Measurements from ENCODE around the gene DGAT2.

Gene DGAT2

DNA sequence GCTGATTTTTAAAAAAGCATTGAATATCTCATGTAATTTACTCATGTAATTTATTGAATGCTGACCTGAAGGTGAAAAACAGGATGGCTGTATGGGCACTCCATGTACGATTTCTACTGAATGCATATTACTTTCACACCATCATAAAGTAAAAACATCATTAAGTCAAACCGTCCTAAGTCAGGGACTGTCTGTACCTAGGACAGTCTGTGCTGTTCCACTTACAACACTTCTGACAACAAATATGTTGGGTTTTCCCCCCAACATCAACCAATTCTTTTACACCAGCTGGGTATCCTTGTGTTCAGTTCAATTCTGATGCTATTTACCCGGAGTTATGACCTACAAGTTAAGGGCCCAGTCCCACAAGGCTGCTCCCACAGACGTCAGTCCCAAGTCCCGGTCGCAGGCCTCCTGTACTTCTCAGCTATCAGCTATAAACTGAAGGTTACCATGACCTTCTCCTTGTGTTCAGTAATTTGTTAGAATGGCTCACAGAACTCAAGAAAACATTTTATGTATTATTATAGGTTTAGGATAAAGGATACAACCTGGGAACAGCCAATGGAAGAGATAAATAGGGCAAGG lies 63.4 kb downstream of the DGAT2 start:
- no peak for DNase-seq (ENCODE audit: low spot score)
- TF ChIP-seq, protein P1, sequence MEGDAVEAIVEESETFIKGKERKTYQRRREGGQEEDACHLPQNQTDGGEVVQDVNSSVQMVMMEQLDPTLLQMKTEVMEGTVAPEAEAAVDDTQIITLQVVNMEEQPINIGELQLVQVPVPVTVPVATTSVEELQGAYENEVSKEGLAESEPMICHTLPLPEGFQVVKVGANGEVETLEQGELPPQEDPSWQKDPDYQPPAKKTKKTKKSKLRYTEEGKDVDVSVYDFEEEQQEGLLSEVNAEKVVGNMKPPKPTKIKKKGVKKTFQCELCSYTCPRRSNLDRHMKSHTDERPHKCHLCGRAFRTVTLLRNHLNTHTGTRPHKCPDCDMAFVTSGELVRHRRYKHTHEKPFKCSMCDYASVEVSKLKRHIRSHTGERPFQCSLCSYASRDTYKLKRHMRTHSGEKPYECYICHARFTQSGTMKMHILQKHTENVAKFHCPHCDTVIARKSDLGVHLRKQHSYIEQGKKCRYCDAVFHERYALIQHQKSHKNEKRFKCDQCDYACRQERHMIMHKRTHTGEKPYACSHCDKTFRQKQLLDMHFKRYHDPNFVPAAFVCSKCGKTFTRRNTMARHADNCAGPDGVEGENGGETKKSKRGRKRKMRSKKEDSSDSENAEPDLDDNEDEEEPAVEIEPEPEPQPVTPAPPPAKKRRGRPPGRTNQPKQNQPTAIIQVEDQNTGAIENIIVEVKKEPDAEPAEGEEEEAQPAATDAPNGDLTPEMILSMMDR (IDR thresholded peaks at IDR 0.05; ENCODE audit: extremely low read depth, missing control alignments) = no peak

DNA sequence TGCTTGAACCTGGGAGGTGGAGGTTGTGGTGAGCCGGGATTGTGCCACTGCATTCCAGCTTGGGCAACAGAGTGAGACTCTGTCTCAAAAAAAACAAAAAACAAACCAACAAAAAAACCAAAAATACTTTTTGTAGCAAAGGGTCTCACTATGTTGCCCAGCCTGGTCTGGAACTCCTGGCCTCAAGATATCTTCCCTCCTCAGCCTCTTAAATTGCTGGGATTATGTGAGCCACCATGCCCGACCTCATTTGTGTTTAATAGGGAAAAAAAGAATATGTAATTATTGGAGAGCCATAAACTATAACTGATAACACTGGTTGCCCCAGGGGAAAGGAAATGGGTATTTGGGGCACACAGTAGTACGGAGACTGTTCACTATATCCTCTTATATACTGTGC lies 66.2 kb downstream of the DGAT2 start:
- no peak for DNase-seq (ENCODE audit: low spot score)
- TF ChIP-seq, protein P1 (IDR thresholded peaks at IDR 0.05; ENCODE audit: extremely low read depth, missing control alignments) = no peak

DNA sequence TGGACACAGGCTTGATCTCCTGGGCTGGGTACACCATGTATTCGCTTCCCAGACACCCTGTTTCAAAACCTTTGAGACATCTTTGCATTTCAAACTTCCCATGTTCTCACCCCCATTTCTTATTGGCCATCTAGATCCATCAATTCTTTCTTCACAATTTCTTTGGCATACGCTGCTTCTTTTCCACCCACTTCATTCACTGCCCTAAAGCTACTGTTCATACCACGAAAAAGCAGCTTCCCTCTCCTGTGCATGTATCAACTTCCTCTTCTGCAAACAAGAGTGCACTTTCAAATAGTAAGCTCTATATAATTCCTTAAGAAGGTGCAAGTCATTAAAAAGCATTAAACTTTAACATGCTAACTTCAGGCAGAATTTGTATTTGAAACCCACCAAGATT lies 67.8 kb downstream of the DGAT2 start:
- TF ChIP-seq, protein P1 (IDR thresholded peaks at IDR 0.05; ENCODE audit: extremely low read depth, missing control alignments) = no peak
- DNase-seq (ENCODE audit: low spot score) = no peak

DNA sequence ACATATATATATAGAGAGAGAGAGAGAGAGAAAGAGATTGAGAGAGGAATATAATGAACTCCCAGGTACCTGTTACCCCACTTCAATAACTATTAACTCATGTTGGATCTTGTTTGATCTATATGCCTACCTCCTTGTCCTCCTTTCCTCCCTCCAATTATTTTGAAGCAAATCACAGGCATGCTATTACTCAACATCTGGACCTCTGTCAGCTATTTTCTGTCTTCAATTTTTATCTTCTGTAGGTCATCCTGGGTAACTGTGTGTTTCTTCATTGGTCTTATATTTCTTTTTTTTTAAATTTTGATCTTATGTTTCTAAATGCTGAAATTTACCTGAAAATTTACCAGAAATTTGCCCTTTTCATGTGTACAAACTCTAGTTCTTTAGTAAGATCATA lies 71.3 kb downstream of the DGAT2 start:
- DNase-seq (ENCODE audit: low spot score) = no peak

DNA sequence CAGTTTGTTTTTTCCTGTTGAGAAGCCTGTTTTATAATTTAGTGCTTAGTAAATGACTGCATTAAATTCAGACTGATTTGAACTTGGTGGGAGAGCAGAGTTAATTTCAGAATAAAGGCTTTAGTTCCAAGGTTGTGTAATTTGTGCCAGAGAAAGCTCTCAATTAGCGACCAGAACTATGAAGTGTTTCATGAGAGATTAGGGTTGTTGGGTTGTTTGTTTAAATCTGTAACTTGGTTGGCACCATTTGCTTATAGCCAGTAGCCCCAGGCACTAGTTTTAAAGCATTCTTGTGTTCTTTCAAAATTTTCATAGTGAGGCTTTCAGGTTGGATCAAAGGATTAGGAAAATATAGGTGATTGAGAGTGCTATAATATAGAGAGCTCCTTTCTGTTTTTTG lies 71.9 kb downstream of the DGAT2 start:
- TF ChIP-seq, protein P1 (IDR thresholded peaks at IDR 0.05; ENCODE audit: extremely low read depth, missing control alignments) = no peak
- no peak for DNase-seq (ENCODE audit: low spot score)

More for the DNA sequence above, 71.3 kb downstream of the DGAT2 start:
- TF ChIP-seq, protein P1 (IDR thresholded peaks at IDR 0.05; ENCODE audit: extremely low read depth, missing control alignments) = no peak

DNA sequence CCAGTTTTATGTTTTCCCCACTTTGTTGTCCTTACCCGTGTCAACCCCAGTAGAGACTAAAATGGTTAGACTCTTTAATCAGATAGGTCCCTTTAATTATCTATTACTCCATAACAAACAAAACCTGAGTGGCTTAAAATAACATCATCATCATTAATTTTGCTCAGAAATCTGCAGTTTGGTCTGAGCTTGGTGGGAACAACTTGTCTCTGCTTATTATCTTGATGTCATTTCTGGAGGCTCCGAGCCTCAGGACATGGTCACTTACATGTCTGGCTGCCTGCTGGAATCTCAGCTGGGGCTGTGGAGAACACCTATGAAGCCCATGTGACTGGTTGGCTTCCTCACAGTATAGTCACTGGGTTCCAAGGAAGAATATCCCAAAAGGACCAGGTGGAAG lies 73.2 kb downstream of the DGAT2 start:
- DNase-seq (ENCODE audit: low spot score) = no peak

DNA sequence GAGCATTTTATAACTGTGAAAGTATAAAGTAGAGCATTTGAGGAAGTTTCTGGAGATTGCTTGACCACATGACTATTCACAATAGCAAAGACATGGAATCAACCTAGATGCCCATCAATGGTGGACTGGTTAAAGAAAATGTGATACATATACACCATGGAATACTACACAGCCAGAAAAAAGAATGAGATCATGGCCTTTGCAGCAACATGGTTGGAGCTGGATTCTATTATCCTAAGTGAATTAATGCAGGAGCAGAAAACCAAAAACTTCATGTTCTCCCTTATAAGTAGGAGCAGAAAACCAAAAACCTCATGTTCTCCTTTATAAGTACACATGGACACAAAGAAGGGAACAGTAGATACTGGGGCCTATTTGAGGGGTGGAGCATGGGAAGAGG lies 76.7 kb downstream of the DGAT2 start:
- no peak for DNase-seq (ENCODE audit: low spot score)
- TF ChIP-seq, protein P1 (IDR thresholded peaks at IDR 0.05; ENCODE audit: extremely low read depth, missing control alignments) = no peak

More for the DNA sequence above, 73.2 kb downstream of the DGAT2 start:
- TF ChIP-seq, protein P1 (IDR thresholded peaks at IDR 0.05; ENCODE audit: extremely low read depth, missing control alignments) = no peak

All from GM20000 (cell line).